Endodermal cell (in vitro differentiated cells): ENCODE results near the gene TSPAN3. TPM values are rescaled to one million over a fixed set of nuclear protein-coding genes. Genes with fewer than 3 reads are reported as not detected.

Experiments used
- DNase-seq: peaks from one replicate; pipeline ENCODE4 v3.0.0-alpha.2; 2017
- H3K27ac ChIP-seq: 2 replicates; pipeline ENCODE4 v1.5.1; 2013; ENCODE audit warnings: mild to moderate bottlenecking, low read depth, low read length, moderate library complexity
- H3K27me3 ChIP-seq: 2 replicates; pipeline ENCODE4 v1.6.1; 2013; ENCODE audit warnings: mild to moderate bottlenecking, low read length, moderate library complexity; ENCODE audit not compliant: insufficient read depth, control insufficient read depth, poor library complexity, severe bottlenecking
- H3K36me3 ChIP-seq: 2 replicates; pipeline ENCODE4 v1.7.0; 2013; ENCODE audit warnings: mild to moderate bottlenecking, low read length, moderate library complexity; ENCODE audit not compliant: control insufficient read depth, insufficient read depth
- H3K4me1 ChIP-seq: one replicate; pipeline ENCODE4 v1.7.0; 2013; ENCODE audit warnings: low read length; ENCODE audit not compliant: control insufficient read depth, insufficient read depth
- H3K4me3 ChIP-seq: 2 replicates; pipeline ENCODE4 v1.5.1; 2013; ENCODE audit warnings: mild to moderate bottlenecking, low read length, moderate library complexity
- H3K9ac ChIP-seq: 2 replicates; pipeline ENCODE4 v1.6.1; 2013; ENCODE audit warnings: mild to moderate bottlenecking, low read length, moderate library complexity; ENCODE audit not compliant: poor library complexity, severe bottlenecking; ENCODE audit errors: extremely low read depth
- H3K9me3 ChIP-seq: 2 replicates; pipeline ENCODE4 v1.6.1; 2013; ENCODE audit warnings: mild to moderate bottlenecking, low read length, moderate library complexity; ENCODE audit not compliant: control insufficient read depth
- H3K27ac Mint-ChIP-seq: 2 replicates; pipeline ENCODE4 v1.8.0; 2020; ENCODE audit warnings: mixed read lengths
- H3K27me3 Mint-ChIP-seq: 2 replicates; pipeline ENCODE4 v1.8.0; 2021; ENCODE audit warnings: mild to moderate bottlenecking, mixed read lengths; ENCODE audit not compliant: insufficient read depth
- H3K36me3 Mint-ChIP-seq: 2 replicates; pipeline ENCODE4 v1.8.0; 2020; ENCODE audit warnings: low read depth, mixed read lengths
- H3K4me1 Mint-ChIP-seq: 2 replicates; pipeline ENCODE4 v1.8.0; 2020; ENCODE audit warnings: mixed read lengths
- H3K4me3 Mint-ChIP-seq: 2 replicates; pipeline ENCODE4 v1.8.0; 2020; ENCODE audit warnings: mild to moderate bottlenecking, moderate library complexity, mixed read lengths
- H3K9me3 Mint-ChIP-seq: 2 replicates; pipeline ENCODE4 v1.8.0; 2020; ENCODE audit warnings: mild to moderate bottlenecking, mixed read lengths
- WGBS, 2 experiments: methylation state at CpG; one replicate each; pipeline versions ENCODE4 v1.1.5 to v1.1.7; 2013; ENCODE audit warnings: missing lambda C conversion rate in 2 of 2, mixed read lengths in 1 of 2; ENCODE audit not compliant: insufficient coverage in 1 of 2, insufficient read length in 1 of 2; 5-methylcytosine and 5-hydroxymethylcytosine counted together
- total RNA-seq, 2 donors: library from RNA; stranded (reverse); fragmentation: NEBNext Ultra II Directional in 1 of 2; extraction: Animal tissue kit (Norgen Biotek cat#: 25700) in 1 of 2; gene quantifications; 2 replicates in 1 of 2; 3 replicates in 1 of 2; pipeline ENCODE4 v1.2.1, GENCODE V29; 2021
- TF ChIP-seq, protein P1 (sequence below): fragments of 200-600 bp; sonication (generic); conservative IDR thresholded peaks from 2 replicates; pipeline ENCODE4 v1.5.0; 2021; ENCODE audit warnings: antibody characterized with exemption, mild to moderate bottlenecking

The TSPAN3 gene
- total RNA-seq, 2 donors from 2014 or later: 188 to 211 TPM

DNA sequence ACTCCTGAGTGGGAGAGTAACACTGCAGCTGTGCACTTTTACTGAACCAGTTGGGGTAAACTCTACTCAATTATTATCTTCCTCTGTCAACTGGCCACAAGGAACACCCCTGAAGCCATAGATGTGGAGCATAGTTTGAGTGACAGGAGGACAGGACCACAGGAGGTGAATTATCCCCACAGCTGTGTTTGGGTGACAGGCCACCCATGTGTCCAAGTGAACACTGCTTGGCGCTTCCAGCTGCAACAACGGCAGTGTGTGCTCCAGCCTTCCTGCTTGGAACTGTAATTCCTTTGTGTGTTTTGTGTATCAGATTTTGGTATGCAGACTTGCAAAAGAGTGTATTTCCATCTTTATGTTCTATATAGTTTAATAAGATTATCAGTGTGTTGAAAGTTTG, 20.2 kb upstream of the TSPAN3 start:
- TF ChIP-seq, protein P1, sequence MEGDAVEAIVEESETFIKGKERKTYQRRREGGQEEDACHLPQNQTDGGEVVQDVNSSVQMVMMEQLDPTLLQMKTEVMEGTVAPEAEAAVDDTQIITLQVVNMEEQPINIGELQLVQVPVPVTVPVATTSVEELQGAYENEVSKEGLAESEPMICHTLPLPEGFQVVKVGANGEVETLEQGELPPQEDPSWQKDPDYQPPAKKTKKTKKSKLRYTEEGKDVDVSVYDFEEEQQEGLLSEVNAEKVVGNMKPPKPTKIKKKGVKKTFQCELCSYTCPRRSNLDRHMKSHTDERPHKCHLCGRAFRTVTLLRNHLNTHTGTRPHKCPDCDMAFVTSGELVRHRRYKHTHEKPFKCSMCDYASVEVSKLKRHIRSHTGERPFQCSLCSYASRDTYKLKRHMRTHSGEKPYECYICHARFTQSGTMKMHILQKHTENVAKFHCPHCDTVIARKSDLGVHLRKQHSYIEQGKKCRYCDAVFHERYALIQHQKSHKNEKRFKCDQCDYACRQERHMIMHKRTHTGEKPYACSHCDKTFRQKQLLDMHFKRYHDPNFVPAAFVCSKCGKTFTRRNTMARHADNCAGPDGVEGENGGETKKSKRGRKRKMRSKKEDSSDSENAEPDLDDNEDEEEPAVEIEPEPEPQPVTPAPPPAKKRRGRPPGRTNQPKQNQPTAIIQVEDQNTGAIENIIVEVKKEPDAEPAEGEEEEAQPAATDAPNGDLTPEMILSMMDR: no peak
- Mint-ChIP-seq H3K9me3 (no peaks in the 10 kb centered on the region), H3K27me3 (peaks cover 6% of the 10 kb centered on the region), H3K27ac (no peak overlapping the region), H3K4me1 (no peaks in the 10 kb centered on the region), H3K4me3 (no peak overlapping the region), H3K36me3 (no peaks in the 10 kb centered on the region)
- DNase-seq: no peak
- Histone ChIP-seq H3K9me3 (no peaks in the 10 kb centered on the region), H3K4me3 (no peak overlapping the region), H3K27ac (no peak overlapping the region), H3K36me3 (no peaks in the 10 kb centered on the region), H3K4me1 (no peaks in the 10 kb centered on the region), H3K9ac (no peak overlapping the region), H3K27me3 (no peaks in the 10 kb centered on the region)
- 90 to 100% methylated on average over 1 to 2 of the region's 2 CpGs for whole genome bisulfite sequencing, 2 experiments

- Mint-ChIP-seq H3K9me3 (no peaks in the 10 kb centered on the region), H3K36me3 (no peaks in the 10 kb centered on the region), H3K27me3 (peaks cover 9% of the 10 kb centered on the region), H3K27ac (no peak overlapping the region), H3K4me1 (no peaks in the 10 kb centered on the region), H3K4me3 (no peak overlapping the region)
- no peaks in the 10 kb centered on the region for H3K4me1 ChIP-seq
- H3K27ac ChIP-seq: no peak overlapping the region
- H3K9me3 ChIP-seq: no peaks in the 10 kb centered on the region
- H3K4me3 ChIP-seq: no peak overlapping the region
- H3K27me3 ChIP-seq: no peaks in the 10 kb centered on the region
- WGBS, 2 experiments: 86 to 100% methylated on average over 2 of the region's 2 CpGs
- DNase-seq: no peak
- TF ChIP-seq, protein P1: no peak
- H3K36me3 ChIP-seq: no peaks in the 10 kb centered on the region
- H3K9ac ChIP-seq: no peak overlapping the region
Observed at GRCh38 chr15:77087213-77087612, 16.3 kb upstream of the TSPAN3 start.

- H3K4me1 ChIP-seq: no peaks in the 10 kb centered on the region
- 46 to 50% methylated on average over 2 of the region's 2 CpGs for WGBS, 2 experiments
- TF ChIP-seq, protein P1: no peak
- no peaks in the 10 kb centered on the region for H3K9me3 Mint-ChIP-seq
- no peaks in the 10 kb centered on the region for H3K36me3 ChIP-seq
- H3K27ac ChIP-seq: no peak overlapping the region
- H3K27me3 ChIP-seq: no peaks in the 10 kb centered on the region
- H3K4me1 Mint-ChIP-seq: no peaks in the 10 kb centered on the region
- no peak overlapping the region for H3K4me3 Mint-ChIP-seq
- no peaks in the 10 kb centered on the region for H3K36me3 Mint-ChIP-seq
- DNase-seq: no peak
- H3K9me3 ChIP-seq: no peaks in the 10 kb centered on the region
- no peak overlapping the region for H3K4me3 ChIP-seq
- no peak overlapping the region for H3K9ac ChIP-seq
- H3K27me3 Mint-ChIP-seq: peaks cover 6% of the 10 kb centered on the region
- no peak overlapping the region for H3K27ac Mint-ChIP-seq
Observed at GRCh38 chr15:77085297-77085696, 14.4 kb upstream of the TSPAN3 start.
